Panc1 (cell line): ENCODE data around the gene RBMS1. TPM values are rescaled to one million over a fixed set of nuclear protein-coding genes. Genes with fewer than 3 reads are reported as not detected.
A peak's percentile ranks its signal among the peaks of the same experiment; 100 is the strongest.

ENCODE experiments used
- ATAC-seq: fragments of 200-7000 bp; cut with Tn5 transposase; 2 replicates; pipeline ENCODE4 v1.9.1; 2020; ENCODE audit warnings: mild to moderate bottlenecking, moderate library complexity
- BruUV-seq: library from RNA; stranded (reverse); fragments of 400-500 nt; replicated peaks from 2 replicates; lab custom pipeline; 2021; lab: Mats Ljungman, UMichigan
- CTCF ChIA-PET: fragments of 300-600 bp; sonication (Branson Sonifier 250); formaldehyde crosslinking; loops from one replicate; lab custom pipeline; 2022; ENCODE audit warnings: antibody characterized with exemption; lab: Charles Lee
- POLR2A ChIA-PET: fragments of 300-600 bp; sonication (Branson Sonifier 250); formaldehyde crosslinking; loops from one replicate; lab custom pipeline; 2022; ENCODE audit warnings: antibody characterized with exemption; lab: Charles Lee
- DNase-seq: peaks from one replicate; pipeline ENCODE4 v3.0.0-alpha.2; 2010; ENCODE audit warnings: low read depth, low spot score
- H3K27ac ChIP-seq: 2 replicates; pipeline ENCODE4 v1.5.1; 2011; ENCODE audit warnings: mild to moderate bottlenecking, low read length, inconsistent platforms
- H3K27me3 ChIP-seq: fragments of 200-500 bp; sonication (Bioruptor generic); 2 replicates; pipeline ENCODE4 v1.6.0; 2014; ENCODE audit warnings: low read length, inconsistent platforms; ENCODE audit not compliant: control insufficient read depth, insufficient read depth
- H3K36me3 ChIP-seq: fragments of 200-500 bp; sonication (Bioruptor generic); 2 replicates; pipeline ENCODE4 v1.5.1; 2014; ENCODE audit warnings: inconsistent platforms, mild to moderate bottlenecking, low read length, moderate library complexity; ENCODE audit not compliant: control insufficient read depth, insufficient read depth
- H3K4me1 ChIP-seq: 2 replicates; pipeline ENCODE4 v1.5.1; 2011; ENCODE audit warnings: inconsistent platforms, mild to moderate bottlenecking, low read length, moderate library complexity; ENCODE audit not compliant: control insufficient read depth, insufficient read depth
- H3K4me3 ChIP-seq, 2 experiments: 2 replicates each; pipeline ENCODE4 v1.5.1; 2011 to 2012; ENCODE audit warnings: low read depth in 2 of 2, low read length in 2 of 2, mild to moderate bottlenecking in 2 of 2, inconsistent platforms in 1 of 2, moderate library complexity in 1 of 2
- H3K9me3 ChIP-seq: fragments of 200-500 bp; sonication (Bioruptor generic); 2 replicates; pipeline ENCODE4 v1.5.1; 2014; ENCODE audit warnings: low read depth, mild to moderate bottlenecking, inconsistent platforms, low read length, moderate library complexity; ENCODE audit not compliant: control insufficient read depth, insufficient read depth
- POLR2AphosphoS5 ChIP-seq: IDR thresholded peaks from 2 replicates; pipeline ENCODE4 v1.6.1; 2012; ENCODE audit warnings: mild to moderate bottlenecking, low read depth, low read length, moderate library complexity
- REST ChIP-seq, 2 experiments: IDR thresholded peaks; 2 replicates each; pipeline ENCODE4 v1.6.1; 2011 to 2012; ENCODE audit warnings: low read depth in 2 of 2, control low read depth in 1 of 2, low read length in 1 of 2, mild to moderate bottlenecking in 1 of 2, moderate library complexity in 1 of 2; ENCODE audit not compliant: insufficient read depth in 1 of 2
- SIN3A ChIP-seq: IDR thresholded peaks from 2 replicates; pipeline ENCODE4 v1.6.1; 2012; ENCODE audit warnings: low read depth, mild to moderate bottlenecking, low read length, moderate library complexity, borderline replicate concordance; ENCODE audit not compliant: insufficient read depth
- TCF7L2 ChIP-seq: IDR thresholded peaks from 2 replicates; pipeline ENCODE4 v1.6.1; 2011; ENCODE audit warnings: mild to moderate bottlenecking, low read depth, low read length, inconsistent platforms
- in situ Hi-C: cut with HindIII; loops from 2 replicates; pipeline ENCODE4 v1.10.0; 2016; ENCODE audit warnings: low sequenced_read_pairs, low pct_unique_long_range_greater_than_20kb
- intact Hi-C: fragments of 100-400 bp; cut with micrococcal nuclease; formaldehyde crosslinking; loops from one replicate; pipeline ENCODE4 v1.10.0; 2022; ENCODE audit not compliant: unreplicated experiment
- total RNA-seq: library from RNA; stranded (reverse); gene quantifications from one replicate; pipeline ENCODE4 v1.2.1, GENCODE V29; 2021; ENCODE audit not compliant: unreplicated experiment
- TF ChIP-seq, protein P1 (sequence below): fragments of 450-650 bp; IDR thresholded peaks from 2 replicates; pipeline ENCODE4 v1.5.1; 2017; ENCODE audit warnings: mild to moderate bottlenecking

Gene RBMS1
- total RNA-seq, 1 experiment from 2014 or later: 67.0 TPM

DNA sequence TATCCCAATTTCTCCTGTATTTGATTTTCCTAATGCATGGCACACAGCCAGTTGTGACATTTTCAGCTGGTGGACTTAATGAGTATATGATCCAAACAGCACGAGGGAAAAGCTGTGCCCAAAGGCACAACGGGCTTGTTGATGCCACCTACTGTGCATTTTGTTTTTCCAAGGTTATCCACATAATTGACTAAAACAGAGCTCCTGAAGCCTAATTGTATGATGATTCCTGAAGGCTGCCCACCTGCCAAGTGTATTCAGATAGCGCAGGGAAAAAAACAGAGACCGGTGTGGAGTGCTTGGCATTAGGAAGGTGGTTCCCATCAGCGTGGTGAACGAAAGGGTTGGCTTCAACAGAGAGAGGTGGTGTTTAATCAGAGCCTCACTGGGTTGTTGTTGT is 14.9 kb downstream of the RBMS1 start:
- Histone ChIP-seq H3K4me1 (peaks cover 8% of the 10 kb centered on the region; the same call in 1 of the 2 replicates), H3K4me3 (no peak overlapping the region), H3K27ac (no peak overlapping the region), H3K36me3 (no peaks in the 10 kb centered on the region), H3K9me3 (no peaks in the 10 kb centered on the region), H3K27me3 (no peaks in the 10 kb centered on the region)
- DNase-seq (no peak), ATAC-seq (no peak)
- no TSS peak for BruUV-seq
- intact Hi-C loops (no loop called here), in situ Hi-C loops (no loop called here)
- TF ChIP-seq REST (IDR thresholded peaks at IDR 0.05; ENCODE audit: insufficient read depth in 1 of 2, low read depth in 2 of 2, low read length in 1 of 2): no peak
- TF ChIP-seq, protein P1, sequence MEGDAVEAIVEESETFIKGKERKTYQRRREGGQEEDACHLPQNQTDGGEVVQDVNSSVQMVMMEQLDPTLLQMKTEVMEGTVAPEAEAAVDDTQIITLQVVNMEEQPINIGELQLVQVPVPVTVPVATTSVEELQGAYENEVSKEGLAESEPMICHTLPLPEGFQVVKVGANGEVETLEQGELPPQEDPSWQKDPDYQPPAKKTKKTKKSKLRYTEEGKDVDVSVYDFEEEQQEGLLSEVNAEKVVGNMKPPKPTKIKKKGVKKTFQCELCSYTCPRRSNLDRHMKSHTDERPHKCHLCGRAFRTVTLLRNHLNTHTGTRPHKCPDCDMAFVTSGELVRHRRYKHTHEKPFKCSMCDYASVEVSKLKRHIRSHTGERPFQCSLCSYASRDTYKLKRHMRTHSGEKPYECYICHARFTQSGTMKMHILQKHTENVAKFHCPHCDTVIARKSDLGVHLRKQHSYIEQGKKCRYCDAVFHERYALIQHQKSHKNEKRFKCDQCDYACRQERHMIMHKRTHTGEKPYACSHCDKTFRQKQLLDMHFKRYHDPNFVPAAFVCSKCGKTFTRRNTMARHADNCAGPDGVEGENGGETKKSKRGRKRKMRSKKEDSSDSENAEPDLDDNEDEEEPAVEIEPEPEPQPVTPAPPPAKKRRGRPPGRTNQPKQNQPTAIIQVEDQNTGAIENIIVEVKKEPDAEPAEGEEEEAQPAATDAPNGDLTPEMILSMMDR: peak; percentile 15; the same call in 1 of the 2 replicates
- CTCF ChIA-PET: no interaction called here
- POLR2A ChIA-PET: no interaction called here

GRCh38 chr2:160477032-160477431 is 16.6 kb downstream of the RBMS1 start:
- H3K4me3 ChIP-seq: no peak overlapping the region

More at GRCh38 chr2:160477032-160477431, 16.6 kb downstream of the RBMS1 start:
- intact Hi-C loops (no loop called here), in situ Hi-C loops (no loop called here)
- no peak overlapping the region for H3K27ac ChIP-seq
- ATAC-seq (no peak), DNase-seq (no peak)
- H3K36me3 ChIP-seq: no peaks in the 10 kb centered on the region
- H3K27me3 ChIP-seq: no peaks in the 10 kb centered on the region
- H3K9me3 ChIP-seq: no peaks in the 10 kb centered on the region
- BruUV-seq: no TSS peak
- POLR2A ChIA-PET: no interaction called here
- TF ChIP-seq POLR2AphosphoS5: no peak
- TF ChIP-seq TCF7L2: no peak
- TF ChIP-seq, protein P1: no peak
- TF ChIP-seq SIN3A: no peak
- no peak for TF ChIP-seq REST (IDR thresholded peaks at IDR 0.05; ENCODE audit: insufficient read depth in 1 of 2, low read depth in 2 of 2, low read length in 1 of 2)
- CTCF ChIA-PET: no interaction called here
- peaks cover 19% of the 10 kb centered on the region; the same call in 1 of the 2 replicates for H3K4me1 ChIP-seq
